ENCODE results near the gene RAC2. TPM values are rescaled to one million over a fixed set of nuclear protein-coding genes. Genes with fewer than 3 reads are reported as not detected.

Gene RAC2
- total and polyA plus RNA-seq, 7 donors: 0.90 to 5.0 (median 2.3) TPM

DNA sequence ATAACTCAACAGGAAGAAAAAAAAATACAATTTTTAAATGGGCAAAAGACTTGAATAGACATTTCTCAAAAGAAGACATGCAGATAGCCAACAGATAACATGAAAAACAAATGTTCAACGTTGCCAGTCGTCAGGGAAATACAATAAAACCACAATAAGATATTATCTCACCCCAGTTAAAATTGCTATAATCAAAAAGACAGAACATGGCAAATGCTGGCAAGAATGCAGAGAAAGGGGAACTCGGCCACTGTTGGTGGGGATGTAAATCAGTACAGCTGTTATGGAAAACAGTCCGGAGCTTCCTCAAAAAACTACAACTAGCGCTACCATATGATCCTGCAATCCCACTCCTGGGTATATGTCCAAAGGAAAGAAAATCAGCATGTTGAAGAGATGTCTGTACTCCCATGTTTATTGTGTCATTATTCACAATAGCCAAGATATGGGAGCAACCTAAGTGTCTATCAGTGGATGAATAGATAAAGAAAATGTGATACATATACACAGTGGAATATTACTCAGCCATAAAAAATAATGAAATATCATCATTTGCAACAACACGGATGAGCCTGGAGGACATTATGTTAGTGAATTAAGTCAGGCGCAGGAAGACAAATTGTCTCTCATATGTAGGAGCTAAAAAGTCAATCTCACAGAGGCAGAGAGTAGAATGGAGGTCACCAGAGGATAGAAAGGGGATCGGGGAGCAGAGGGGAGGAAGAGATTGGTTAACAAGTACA is 26.0 kb upstream of the RAC2 start:
- DNase-seq: no peak
- H3K9me3 ChIP-seq: no peaks in the 10 kb centered on the region
- no peaks in the 10 kb centered on the region for H3K36me3 ChIP-seq (ENCODE audit: insufficient read depth in 1 of 2, low read depth in 1 of 2)
- intact Hi-C loops (cut with DNase I): no loop called here
- no peak overlapping the region for H3K27ac ChIP-seq
- 61 to 68% (median 68%) methylated on average over 8 of the region's 8 CpGs for WGBS, 3 donors
- TF ChIP-seq, protein P1, sequence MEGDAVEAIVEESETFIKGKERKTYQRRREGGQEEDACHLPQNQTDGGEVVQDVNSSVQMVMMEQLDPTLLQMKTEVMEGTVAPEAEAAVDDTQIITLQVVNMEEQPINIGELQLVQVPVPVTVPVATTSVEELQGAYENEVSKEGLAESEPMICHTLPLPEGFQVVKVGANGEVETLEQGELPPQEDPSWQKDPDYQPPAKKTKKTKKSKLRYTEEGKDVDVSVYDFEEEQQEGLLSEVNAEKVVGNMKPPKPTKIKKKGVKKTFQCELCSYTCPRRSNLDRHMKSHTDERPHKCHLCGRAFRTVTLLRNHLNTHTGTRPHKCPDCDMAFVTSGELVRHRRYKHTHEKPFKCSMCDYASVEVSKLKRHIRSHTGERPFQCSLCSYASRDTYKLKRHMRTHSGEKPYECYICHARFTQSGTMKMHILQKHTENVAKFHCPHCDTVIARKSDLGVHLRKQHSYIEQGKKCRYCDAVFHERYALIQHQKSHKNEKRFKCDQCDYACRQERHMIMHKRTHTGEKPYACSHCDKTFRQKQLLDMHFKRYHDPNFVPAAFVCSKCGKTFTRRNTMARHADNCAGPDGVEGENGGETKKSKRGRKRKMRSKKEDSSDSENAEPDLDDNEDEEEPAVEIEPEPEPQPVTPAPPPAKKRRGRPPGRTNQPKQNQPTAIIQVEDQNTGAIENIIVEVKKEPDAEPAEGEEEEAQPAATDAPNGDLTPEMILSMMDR (IDR thresholded peaks at IDR 0.05): no peak
- no peak for ATAC-seq
- H3K4me1 ChIP-seq: no peaks in the 10 kb centered on the region
- H3K4me3 ChIP-seq: no peak overlapping the region
- H3K27me3 ChIP-seq (ENCODE audit: insufficient read depth in 3 of 3, low read length in 2 of 3): peaks cover 0 to 39% (median 10%) of the 10 kb centered on the region in 3 donors

DNA sequence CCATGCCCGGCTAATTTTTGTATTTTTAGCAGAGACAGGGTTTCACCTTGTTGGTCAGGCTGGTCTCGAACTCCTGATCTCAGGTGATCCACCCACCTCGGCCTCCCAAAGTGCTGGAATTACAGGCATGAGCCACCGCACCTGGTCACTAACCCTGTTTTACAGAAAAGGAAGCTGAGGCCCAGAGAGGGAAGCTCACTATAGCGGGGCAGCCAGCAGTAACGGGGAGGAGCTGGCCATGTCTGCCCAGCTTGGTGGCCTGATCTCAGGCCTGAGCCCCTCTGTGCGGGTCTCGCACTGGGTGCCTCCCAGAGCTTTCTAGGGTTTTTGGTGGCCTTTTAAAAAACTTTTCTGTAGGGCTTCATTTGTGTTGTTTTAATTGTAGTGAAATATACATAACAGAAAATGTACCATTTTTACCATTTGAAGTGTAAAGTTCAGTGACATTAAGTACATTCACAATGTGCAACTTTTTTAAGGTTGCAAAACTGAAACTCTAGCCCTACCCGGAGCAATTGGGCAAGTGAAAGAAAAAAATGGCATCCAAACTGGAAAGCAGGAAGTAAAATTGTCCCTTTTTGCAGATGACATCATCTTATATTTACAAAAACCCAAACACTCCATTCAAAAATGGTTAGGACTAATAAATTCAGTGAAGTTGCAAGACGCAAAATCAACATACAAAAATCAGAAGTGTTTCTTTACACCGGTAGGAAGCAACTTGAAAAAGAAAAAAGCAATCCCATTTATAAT is 23.8 kb upstream of the RAC2 start:
- Histone ChIP-seq H3K4me3 (peak overlapping the region; percentile 22), H3K27ac (no peak overlapping the region), H3K27me3 (ENCODE audit: insufficient read depth in 3 of 3, low read length in 2 of 3) (peaks cover 0 to 35% (median 6%) of the 10 kb centered on the region in 3 donors), H3K36me3 (ENCODE audit: insufficient read depth in 1 of 2, low read depth in 1 of 2) (no peaks in the 10 kb centered on the region), H3K4me1 (no peaks in the 10 kb centered on the region), H3K9me3 (no peaks in the 10 kb centered on the region)
- ATAC-seq: no peak
- TF ChIP-seq, protein P1 (IDR thresholded peaks at IDR 0.05): no peak
- DNase-seq: no peak
- intact Hi-C loops (cut with DNase I): no loop called here
- WGBS, 3 donors: 67 to 73% (median 69%) methylated on average over 11 of the region's 11 CpGs

DNA sequence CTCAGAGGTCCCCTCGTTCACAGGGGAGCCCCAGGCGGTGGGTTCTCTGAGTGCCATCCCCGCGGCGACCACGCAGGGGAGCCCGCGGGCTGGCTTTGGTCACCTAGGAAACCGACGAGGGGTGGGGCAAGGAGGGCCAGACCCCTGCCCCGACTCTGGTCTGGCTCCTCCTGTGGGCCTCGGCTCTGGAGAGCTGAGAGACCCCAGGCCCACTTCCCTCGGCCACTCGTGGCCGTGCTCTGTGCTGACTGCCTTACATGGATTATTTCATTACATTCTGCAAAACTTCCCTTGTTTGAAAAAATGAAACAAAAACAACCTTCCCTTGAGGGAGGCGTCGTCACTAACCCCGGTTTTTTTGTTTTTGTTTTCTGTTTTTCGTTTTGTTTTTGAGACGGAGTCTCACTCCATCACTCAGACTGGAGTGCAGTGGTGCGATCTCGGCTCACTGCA is 23.1 kb upstream of the RAC2 start:
- TF ChIP-seq, protein P1 (IDR thresholded peaks at IDR 0.05): peak; percentile 41
- WGBS, 3 donors: 8 to 9% (median 8%) methylated on average over 21 to 22 of the region's 22 CpGs
- intact Hi-C loops (cut with DNase I): no loop called here
- ATAC-seq: peak in 2 of 4 donors; percentile 27 to 47
- Histone ChIP-seq H3K36me3 (ENCODE audit: insufficient read depth in 1 of 2, low read depth in 1 of 2) (no peaks in the 10 kb centered on the region), H3K27me3 (ENCODE audit: insufficient read depth in 3 of 3, low read length in 2 of 3) (peaks cover 0 to 38% (median 6%) of the 10 kb centered on the region in 3 donors), H3K4me3 (peak overlapping the region; percentile 22), H3K4me1 (no peaks in the 10 kb centered on the region), H3K27ac (no peak overlapping the region), H3K9me3 (no peaks in the 10 kb centered on the region)
- DNase-seq: peak in 1 of 2 donors; percentile 58

DNA sequence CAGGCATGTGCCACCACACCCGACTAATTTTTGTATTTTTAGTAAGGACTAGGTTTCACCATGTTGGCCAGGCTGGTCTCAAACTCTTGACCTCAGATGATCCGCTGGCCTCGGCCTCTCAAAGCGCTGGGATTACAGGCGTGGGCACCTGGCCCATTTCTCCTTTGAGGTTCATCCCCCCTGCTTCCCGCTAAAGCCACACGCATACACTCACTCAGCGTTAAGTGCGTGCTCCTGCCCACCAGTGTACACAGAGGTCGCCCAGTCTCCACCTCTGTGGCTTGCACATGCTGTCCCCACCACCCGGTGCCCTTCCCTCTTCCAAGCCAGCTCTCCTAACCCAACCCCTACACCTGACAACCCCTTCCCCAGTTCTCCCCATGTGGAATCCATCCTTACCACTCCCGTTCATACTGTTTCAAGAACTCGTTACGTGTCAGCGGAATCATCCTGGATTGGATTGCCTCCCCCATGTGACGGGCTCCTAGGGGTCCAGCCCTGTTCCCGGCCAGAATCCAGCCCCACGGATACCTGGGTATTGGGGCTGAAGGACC is 22.6 kb upstream of the RAC2 start:
- Histone ChIP-seq H3K27me3 (ENCODE audit: insufficient read depth in 3 of 3, low read length in 2 of 3) (peaks cover 0 to 38% (median 6%) of the 10 kb centered on the region in 3 donors), H3K36me3 (ENCODE audit: insufficient read depth in 1 of 2, low read depth in 1 of 2) (no peaks in the 10 kb centered on the region), H3K4me3 (no peak overlapping the region), H3K27ac (no peak overlapping the region), H3K4me1 (no peaks in the 10 kb centered on the region), H3K9me3 (no peaks in the 10 kb centered on the region)
- TF ChIP-seq, protein P1 (IDR thresholded peaks at IDR 0.05): no peak
- intact Hi-C loops (cut with DNase I): no loop called here
- 41 to 52% (median 42%) methylated on average over 18 of the region's 18 CpGs for WGBS, 3 donors
- no peak for ATAC-seq
- no peak for DNase-seq
